Measurements from ENCODE around the gene CHD2. TPM values are rescaled to one million over a fixed set of nuclear protein-coding genes. Genes with fewer than 3 reads are reported as not detected.
A peak's percentile ranks its signal among the peaks of the same experiment; 100 is the strongest.

The CHD2 gene
- total RNA-seq, 1 donor from 2014 or later, result 53.1 TPM

GRCh38 chr15:93005133-93005532 lies 105.0 kb downstream of the CHD2 start:
- DNase-seq (ENCODE audit: low spot score), result no peak
- ATAC-seq, result peak; percentile 34

- DNase-seq (ENCODE audit: low spot score), result no peak
- no peak for ATAC-seq
Measured at GRCh38 chr15:93007994-93008393, 107.9 kb downstream of the CHD2 start.

DNA sequence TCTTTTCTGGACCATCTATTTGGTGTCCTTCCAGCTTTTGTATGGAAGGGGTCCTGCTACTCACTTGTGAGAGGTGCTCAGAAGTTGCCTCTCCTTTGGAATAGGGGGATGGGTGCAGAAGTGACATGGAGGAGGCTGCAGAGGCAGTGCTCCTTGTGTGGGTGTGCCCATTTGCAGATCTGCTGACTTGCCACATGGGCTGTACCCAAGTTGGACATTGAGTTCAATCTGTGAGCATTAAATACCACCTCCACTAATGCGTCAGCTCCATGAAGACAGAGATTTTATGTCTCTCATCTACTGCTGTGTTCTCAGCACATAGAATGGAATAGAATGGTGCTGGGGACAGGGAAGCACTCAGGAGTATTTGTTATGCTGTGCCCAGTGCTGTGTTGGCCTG lies 112.7 kb downstream of the CHD2 start:
- DNase-seq (ENCODE audit: low spot score) (no peak), ATAC-seq (peak; percentile 13)

GRCh38 chr15:93017526-93017925 lies 117.4 kb downstream of the CHD2 start:
- DNase-seq (ENCODE audit: low spot score), result no peak
- ATAC-seq, result no peak

DNA sequence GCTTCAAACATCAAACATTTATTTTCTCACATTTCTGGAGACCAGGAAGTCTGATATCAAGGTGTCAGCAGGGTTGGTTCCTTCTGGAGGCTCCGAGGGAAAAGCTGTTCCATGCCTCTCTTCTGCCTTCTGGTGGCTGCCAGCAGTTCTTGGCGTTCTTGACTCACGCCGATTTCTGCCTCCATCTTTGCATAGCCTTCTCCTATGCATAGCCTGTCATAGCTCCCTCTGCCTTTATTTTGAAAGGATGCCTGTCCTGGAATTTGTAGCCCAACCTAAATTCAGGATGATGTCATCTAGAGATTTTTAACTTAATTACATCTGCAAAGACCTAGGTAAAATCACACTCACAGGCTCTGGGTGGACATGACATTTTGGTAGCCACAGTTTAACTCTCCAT lies 118.5 kb downstream of the CHD2 start:
- no peak for ATAC-seq
- peak; percentile 22 for DNase-seq (ENCODE audit: low spot score)

GRCh38 chr15:93019090-93019489 lies 119.0 kb downstream of the CHD2 start:
- DNase-seq (ENCODE audit: low spot score) (no peak), ATAC-seq (no peak)

- ATAC-seq (no peak), DNase-seq (ENCODE audit: low spot score) (peak; percentile 31)
Measured at GRCh38 chr15:93019971-93020370, 119.8 kb downstream of the CHD2 start.

GRCh38 chr15:93020976-93021772 lies 121.0 kb downstream of the CHD2 start:
- ATAC-seq (no peak), DNase-seq (ENCODE audit: low spot score) (peak; percentile 22)

DNA sequence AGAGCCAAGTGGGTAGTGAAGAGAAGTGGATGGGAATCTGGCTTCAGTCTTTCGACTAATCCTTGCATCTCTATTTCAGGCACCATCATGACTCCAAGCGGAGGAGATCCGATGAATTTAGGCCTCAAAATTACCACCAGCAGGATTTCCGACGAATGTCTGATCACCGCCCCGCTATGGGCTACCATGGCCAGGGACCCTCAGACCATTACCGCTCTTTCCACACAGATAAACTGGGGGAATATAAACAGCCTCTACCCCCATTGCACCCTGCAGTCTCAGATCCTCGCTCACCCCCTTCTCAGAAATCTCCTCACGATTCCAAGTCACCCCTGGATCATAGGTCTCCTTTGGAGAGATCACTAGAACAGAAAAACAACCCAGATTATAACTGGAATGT lies 124.2 kb downstream of the CHD2 start:
- DNase-seq (ENCODE audit: low spot score) (peak; percentile 33), ATAC-seq (no peak)

DNA sequence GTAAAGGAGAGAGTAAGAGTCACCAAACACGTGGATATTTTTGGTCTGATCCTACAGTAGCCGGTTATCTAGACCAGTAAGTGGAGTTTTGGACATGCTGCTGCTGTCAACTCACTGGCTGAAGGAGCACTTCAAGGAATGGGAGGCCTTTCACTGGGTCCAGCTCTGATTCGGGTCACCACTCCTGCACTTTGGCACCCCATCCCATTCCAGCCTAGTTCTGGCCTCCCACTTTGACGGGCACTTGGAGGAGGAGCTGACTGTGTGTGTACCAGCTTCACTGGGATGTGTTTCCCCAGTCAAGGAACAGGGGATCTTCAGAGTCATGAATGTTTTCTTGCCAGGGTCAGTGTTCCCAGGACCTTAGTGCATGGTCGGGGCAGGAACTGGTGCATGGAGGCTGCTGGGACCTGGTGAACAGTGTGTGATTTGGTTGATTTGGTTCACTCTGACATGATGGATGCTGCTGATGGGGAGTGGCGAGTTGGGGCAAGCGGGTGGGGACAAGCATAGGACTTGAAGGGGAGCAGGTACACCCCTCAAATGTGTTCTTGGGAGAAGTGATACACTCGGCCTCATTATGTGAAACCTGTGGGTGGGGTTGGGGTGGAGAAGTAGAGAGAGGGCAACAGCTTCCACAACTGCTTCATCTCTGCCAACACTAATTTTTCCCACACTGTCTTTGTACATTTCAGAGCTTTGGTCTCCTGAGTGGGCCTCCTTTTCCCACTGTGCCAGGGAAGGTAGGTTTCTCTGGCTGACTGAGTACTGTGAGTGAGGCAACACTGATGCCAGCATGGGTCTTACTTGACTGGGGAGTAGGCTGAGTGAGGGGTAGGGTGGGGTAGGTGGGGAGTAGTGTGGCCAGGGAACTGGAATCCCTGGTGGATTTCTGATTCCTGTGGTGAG lies 124.8 kb downstream of the CHD2 start:
- DNase-seq (ENCODE audit: low spot score) (peak; percentile 43), ATAC-seq (no peak)

GRCh38 chr15:93025625-93025982 lies 125.5 kb downstream of the CHD2 start:
- DNase-seq (ENCODE audit: low spot score), result no peak
- no peak for ATAC-seq

DNA sequence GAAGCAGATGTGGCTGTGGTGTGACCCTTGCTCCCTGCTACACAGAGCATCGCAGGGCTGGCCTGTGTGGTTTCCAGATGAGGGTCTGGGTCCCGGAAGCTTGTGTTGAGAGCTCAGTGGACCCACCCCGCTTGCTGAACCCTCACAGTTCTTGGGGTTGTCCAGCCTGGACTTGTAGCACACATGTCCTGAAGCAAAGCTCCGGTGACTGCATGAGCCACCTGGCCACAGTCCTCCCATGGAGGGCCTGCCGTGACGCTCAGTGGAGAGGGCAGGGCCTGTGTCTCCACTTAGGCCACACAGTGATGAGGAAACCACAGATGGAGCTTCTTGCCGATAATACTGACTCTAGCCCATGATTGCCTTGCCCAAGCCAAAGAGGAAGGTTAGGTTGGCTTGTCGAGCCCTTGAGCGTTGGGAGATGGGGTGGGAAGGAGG lies 126.3 kb downstream of the CHD2 start:
- no peak for ATAC-seq
- peak; percentile 46 for DNase-seq (ENCODE audit: low spot score)

GRCh38 chr15:93027413-93027812 lies 127.3 kb downstream of the CHD2 start:
- ATAC-seq, result peak; percentile 32
- DNase-seq (ENCODE audit: low spot score), result peak; percentile 66

GRCh38 chr15:93028111-93028631 lies 128.0 kb downstream of the CHD2 start:
- ATAC-seq, result peak; percentile 10
- peak; percentile 52 for DNase-seq (ENCODE audit: low spot score)

DNA sequence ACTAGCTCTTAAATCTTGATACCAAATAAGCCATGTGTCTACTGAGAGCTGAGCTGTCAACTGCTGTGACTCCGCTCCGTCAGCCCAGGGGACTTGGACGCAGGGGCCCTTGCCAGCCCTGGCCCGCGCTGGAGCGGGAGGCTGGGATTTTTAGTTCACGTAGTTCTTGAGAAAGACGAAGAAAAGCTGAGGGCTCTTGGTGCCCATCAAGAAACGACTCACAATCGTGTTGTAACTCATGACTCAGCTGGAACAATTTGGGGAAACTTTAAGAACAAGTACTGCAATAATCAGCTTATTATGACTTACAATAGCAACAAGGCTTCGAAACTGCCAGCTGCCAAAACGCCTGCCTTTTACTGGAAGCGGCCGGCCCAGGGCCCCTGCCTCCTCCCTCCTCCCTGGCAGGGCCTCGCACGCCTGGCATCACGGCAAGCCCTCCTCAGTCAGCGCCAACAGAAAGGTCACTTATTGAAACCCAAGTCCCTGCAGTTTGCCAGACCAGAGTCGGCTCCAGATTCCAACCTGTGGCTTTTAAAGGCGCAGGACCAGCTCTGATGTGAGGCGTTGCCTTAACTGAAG lies 128.6 kb downstream of the CHD2 start:
- peak; percentile 72 for ATAC-seq
- DNase-seq (ENCODE audit: low spot score), result peak; percentile 92

DNA sequence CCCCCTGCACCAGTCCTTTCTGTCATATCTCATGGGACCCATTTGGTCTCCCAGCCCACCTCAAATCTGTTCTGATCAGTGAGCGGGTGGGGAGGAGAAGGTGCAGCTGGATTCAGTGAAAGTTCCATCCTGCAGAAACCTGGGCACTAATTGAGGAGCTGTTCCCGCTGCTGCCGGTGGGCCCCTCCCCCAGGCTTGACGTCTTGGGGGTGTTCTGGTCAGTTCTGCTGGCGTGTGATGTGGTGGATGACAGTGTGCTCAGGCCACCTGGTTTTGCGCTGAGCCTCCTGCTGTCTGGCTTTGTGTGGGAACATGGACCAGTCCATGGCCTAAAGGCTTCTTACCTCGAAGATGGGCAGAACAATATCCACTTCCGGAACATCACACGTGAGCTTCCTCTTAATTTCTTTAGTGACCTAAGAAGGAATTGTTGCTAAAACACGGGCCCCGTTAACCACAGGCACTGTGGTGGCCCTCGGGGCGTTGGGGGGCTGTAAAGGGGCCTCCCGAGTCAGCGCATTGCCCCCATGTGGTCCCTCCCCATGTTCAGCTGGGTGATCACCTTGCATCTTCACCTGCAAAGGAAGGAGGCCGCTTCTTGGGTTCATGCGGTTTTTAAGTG lies 129.2 kb downstream of the CHD2 start:
- DNase-seq (ENCODE audit: low spot score), result no peak
- peak; percentile 1 for ATAC-seq

DNA sequence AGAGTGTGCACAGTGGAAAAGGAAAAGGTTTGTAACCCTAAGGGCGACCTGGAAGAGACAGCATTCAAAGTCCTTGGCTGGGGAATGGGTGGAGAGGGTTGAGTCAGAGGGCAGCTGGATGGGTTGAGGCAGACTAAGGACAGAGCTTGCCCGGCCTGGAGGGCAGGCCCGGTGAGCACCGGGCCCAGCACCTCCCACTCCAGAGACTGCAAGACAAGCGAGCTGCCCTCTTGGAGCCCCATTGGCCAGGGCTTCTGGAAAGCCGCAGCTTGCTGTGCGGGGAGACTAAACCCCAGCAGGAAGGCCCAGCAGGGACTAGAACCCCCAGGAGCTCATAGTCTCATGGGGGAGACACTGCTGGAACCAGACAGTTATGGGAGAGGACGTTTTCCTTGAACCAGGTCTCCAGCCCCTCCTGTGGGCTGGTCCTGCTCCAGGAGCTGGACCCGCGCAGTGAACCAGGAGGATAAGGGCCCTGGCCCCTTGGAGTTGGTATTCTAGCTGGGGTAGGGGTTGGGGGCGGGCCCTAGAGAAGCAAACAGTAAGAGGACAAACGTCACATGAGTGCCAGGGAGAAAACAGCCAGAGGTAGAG lies 129.8 kb downstream of the CHD2 start:
- ATAC-seq (peak; percentile 55), DNase-seq (ENCODE audit: low spot score) (peak; percentile 68)

DNA sequence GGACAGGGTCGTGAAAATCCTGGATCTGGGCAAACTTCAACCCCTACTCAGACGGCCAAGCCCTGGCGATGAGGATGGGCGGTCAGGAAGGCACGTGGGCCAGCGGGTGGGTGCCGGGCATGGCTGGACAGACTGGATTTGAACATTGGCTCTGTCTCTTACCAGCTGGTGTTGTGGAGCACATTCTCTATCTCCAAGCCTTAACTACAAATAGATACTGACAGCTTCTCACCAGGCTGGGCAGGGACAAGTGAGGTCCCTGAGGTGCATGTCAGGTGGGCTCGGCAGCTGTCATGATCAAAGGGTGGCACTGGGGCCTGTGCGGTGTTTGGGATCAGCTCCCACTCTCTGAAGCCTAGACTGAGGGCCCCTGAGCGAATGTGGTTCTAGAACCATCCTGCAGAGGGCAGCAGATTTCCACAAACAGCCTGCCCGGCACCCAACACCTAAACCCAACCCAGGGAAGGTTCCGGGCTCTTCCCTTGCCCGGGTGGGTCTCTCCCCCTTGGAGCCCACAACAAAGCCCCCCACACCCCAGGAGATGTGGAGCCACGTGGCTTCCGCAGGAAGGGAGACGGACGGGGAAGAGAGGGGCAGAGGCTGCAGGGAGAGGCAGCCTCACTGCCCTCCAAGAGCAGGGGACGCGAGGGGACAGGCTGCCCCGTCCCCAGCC lies 130.4 kb downstream of the CHD2 start:
- peak; percentile 76 for DNase-seq (ENCODE audit: low spot score)

GRCh38 chr15:93031103-93031464 lies 131.0 kb downstream of the CHD2 start:
- no peak for DNase-seq (ENCODE audit: low spot score)
- ATAC-seq, result no peak

More for the DNA sequence above, 130.4 kb downstream of the CHD2 start:
- ATAC-seq, result peak; percentile 63

Data from left lobe of liver (tissue), 2 donors.